HG02798 (cell line): ENCODE results near the gene RANBP1.

ENCODE experiments used
- ATAC-seq: cut with Tn5 transposase; IDR thresholded peaks from one replicate; pipeline ENCODE4 v1.9.1; 2021; ENCODE audit warnings: mild to moderate bottlenecking; ENCODE audit not compliant: unreplicated experiment, poor library complexity

RANBP1 gene

DNA sequence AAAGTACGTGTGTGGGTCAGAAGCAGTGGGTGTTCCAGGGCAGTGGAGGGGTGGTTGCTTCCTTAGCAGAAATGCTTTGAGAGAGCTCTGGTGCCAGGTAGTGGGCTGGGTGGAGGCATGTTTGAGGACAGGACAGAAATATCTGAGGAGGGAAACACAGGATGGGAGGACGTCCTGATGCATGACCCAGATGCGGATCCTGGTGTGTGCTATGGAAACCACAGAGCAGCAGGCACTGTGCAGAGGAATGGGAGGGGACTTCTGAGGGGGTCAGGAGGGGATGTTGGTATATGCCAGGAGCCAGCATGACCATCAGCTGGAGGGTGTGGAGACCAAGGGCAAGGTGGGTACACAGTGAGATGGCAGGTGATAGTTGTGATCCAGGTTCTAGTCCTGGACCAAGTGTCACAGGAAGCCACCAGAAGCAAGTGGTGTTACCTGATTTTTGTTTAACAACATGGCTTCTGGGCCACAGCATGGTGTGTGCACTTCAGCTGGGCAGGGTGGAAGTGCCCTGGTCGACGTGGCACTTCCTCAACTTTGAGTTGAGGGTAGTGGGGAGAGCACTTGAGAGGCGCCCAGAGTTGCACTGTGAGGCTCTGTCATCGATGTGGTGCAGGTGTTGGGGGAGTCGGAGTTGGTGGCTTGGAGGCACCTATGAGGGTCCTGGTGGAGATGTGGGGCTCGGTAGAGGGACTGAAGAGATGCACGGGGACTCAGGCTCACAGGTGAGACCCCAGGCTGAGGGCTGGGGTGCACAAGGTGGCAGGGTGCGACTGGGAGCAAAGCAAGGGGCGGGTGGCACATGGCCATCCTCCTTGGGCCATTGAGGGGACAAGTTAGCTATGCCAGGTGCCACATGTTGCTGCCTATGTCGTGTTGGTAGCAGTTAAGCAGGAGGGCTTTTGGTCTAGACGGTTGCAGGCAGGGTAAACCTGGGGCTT is 28.3 kb upstream of the RANBP1 start:
- no peak for ATAC-seq

DNA sequence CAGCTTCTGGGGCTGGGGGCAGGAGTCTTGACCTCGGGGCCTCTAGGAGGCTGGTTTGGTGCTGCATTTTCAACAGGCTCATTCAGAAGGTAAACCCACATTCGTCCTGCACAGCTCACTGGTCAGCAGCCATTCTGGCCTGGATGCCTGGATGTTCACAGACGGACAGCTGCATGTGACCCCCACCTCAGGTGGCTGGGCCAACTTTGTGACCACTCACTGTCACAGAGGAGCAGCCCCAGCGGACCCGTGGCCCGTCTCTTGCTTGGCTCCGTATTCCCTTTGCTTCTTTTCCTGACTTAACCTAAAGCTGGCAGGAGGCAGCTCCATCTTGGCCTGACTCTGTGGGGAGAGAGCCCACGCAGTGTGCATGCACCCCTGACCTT is 27.6 kb upstream of the RANBP1 start:
- no peak for ATAC-seq

DNA sequence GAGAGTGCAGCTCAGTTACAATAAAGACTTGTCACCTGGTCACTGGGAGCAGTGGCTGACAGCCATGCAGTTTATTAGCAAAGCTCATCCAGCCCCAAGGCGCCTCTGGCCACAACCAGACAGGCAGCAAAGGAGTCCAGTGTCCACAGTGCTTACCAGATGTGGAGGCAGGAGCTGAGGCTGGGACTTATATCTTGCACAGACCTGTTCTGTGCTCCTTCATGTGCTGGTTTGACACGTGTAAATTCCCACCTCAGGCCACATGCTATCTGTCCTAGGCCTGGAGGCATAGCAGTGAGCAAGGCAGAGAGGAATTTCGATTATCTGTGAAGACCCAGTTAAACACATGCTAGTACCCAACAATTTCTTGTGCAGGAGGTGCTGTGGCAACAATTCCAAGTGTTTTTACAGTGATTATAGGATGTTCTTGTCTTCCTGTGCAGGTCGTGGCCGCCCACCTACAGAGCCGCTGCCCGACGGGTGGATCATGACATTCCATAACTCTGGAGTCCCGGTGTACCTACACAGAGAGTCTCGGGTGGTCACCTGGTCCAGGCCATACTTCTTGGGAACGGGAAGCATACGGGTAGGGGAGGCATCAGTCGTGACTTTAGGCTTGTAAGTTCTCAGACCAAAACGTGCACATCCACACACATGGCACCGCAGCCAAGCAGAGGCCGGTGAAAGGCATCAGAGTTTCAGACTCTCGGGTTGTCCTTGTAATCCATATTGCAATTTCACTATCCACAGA is 26.5 kb upstream of the RANBP1 start:
- no peak for ATAC-seq

DNA sequence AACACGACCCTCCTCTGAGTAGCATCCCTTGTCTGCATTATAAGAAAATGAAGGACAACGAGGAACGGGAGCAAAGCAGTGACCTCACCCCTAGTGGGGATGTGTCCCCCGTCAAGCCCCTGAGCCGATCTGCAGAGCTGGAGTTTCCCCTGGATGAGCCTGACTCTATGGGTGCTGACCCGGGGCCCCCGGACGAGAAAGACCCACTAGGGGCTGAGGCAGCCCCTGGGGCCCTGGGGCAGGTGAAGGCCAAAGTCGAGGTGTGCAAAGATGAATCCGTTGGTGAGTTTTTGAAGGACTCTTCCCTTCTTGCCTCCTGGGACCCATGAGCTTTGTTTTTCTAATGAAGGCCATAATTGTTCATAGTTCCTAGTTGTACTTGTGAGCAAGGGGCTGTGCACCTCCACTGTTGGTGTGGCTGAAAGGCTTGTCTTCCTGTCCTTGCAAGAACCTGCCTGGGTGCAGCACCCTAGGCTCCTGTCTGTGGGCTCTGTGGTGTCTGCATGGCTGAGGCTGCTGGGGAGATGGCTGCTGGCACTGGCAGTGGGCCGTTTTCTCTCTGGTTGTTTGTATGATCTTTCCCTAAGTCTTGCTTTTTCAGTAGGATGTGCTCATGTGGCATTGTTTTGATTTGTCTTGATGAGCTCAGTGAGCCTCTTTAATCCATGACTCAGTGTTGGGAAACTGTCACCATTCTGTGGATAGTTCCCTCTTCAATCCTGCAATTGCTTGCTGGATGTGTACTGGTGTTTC is 25.8 kb upstream of the RANBP1 start:
- no peak for ATAC-seq

DNA sequence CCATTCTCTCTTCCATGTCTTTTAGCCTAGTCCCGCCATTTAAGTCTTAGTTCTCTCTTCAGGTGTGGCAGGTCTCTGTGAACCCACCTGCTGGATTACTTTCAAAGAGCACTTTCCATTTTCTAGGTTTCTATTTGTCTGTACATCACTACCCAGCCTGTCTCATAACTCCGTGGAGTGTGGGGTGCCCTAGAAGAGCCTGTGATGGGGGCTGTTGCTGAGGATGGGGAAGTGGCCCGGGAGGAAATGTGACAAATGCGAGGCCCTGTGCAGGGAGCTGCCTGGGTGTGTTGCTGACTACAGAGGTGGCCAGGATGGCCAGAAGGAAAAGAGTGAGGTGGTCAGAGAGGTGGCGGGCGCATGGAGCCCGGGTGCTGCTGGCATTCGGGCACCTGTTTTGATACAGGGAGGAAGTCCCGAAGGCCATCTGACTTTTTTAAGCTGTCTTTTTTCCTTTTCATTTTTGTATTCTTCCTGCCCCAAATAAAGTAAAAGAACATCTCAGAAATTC is 25.1 kb upstream of the RANBP1 start:
- no peak for ATAC-seq

DNA sequence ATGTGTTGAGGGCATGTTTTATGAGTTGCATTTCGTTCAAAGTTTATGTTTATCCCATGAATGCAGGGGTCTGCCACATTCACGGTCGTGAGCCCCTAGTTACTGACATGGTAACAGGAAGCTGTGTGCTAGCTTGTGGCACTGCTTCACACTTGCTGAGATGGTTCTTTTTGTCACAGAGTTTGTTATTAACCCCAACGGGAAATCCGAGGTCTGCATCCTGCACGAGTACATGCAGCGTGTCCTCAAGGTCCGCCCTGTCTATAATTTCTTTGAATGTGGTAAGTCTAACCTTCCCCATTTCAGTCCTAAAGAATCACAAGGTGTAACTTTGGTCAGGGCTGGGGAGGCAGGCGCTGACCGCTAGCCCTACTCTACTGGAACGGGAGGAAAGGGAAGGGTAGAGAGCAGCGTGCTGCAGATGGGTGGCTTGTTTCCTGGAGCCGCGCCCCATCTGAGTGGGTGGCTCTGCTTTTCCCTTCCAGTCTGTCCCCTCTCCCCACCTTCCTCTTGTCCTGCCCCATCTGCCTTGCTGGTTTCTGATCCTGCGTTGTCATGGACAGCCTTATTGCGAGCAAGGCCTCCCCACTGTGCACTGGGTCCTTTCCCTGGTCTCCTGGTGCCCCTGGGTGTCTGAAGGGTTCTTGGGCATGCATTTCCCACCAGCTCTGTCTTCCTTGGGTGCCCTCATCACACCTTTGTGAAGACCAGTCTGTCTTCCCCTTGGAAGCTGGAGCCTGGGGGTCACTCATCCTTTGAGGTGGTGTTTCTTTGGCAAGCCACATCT is 24.0 kb upstream of the RANBP1 start:
- ATAC-seq, result no peak

DNA sequence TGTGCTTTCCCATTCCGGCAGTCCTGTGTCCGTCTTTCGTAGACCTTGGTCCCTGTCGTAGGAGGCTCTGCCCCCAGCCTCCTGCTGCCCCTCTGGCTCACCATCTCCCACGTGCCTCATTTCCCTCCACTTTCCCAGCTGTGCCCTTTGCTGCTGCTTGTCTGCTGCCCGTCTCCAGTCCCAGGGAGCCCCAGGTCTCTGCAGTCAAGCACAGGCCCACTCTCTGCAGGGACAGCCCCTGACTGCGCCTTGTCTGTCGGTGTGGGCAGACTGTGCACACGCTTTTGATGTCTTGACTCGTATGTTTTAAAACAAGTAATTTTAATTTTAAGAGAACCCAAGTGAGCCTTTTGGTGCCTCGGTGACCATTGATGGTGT is 23.4 kb upstream of the RANBP1 start:
- no peak for ATAC-seq

DNA sequence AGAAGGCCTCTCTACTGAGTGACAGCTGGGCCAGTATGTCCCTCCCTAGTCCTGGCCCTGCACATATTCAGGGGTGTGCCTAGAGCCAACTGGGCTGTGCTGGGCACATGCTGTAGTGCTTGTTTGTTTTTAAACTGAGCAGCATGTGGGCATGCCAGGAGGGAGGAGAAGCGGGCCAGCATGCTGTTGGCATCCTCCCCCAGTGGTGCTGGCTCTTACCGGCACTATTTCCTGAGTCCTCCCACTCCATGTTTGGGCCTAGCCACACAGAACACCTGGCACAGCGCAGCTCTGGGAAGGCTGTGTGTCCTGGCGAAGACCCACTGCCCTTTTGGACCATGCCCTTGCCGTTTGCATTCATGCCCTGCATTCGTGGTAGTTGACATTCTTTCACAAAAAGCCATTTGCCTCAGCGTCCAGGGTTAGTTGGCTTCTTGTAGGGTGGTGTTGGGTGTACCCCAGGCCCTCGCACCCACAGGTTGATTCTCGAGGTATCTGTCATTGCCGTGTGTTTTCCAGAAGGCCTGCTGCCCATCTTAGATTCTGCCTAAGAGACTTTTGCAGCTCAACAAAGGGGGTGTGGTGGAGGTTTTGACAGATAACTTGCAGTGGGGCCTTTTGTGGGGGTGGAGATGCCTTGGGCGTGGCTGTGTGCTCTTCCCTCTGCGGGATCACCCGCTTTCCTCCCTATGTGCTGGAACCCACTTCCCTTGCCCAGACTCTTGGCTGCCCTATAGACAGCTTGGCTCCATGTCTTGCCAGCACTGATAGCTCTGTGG is 22.3 kb upstream of the RANBP1 start:
- ATAC-seq, result no peak

DNA sequence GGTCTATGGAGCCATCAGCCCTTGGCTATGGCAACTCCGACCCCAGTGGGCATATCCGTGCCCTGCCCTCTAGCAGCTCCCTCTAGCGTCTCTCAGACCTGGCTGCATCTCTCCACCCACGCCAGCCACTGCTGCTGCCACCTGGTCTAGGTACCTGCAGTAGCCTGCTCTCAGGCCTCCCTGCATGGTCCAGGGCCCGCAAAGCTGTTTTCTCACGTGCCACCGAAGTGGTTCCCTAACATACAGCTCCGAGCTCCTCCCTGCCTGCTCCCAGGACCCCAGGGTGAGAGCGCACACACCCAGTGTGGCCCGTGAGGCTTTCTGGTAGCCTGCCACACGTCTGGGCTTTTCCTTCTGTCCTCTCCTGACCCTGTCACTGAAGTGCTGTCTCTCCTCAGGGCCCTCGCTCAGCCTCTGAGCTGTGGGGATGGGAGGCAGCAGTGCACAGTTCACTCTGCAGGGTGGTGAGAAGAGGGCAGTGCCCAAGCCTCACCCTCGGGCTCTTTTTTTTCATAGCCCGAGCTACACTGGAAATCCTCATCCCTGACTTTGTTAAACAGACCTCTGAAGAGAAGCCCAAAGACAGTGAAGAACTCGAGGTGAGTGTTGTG is 21.6 kb upstream of the RANBP1 start:
- ATAC-seq, result no peak

DNA sequence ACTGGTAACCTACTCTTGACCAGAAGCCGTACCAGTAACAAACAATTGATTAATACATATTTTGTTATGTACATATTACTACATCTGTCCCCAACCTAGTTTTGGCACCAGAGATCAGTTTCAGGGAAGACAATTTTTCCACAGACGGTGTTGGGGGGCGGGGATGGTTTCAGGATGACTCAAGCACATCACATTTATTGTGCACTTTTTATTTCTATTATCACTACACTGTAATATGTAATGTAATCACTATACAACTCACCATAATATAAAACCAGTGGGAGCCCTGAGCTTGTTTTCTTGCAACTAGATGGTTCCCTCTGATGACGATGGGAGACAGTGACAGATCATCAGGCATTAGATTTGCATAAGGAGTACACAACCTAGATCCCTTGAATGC is 20.4 kb upstream of the RANBP1 start:
- no peak for ATAC-seq

DNA sequence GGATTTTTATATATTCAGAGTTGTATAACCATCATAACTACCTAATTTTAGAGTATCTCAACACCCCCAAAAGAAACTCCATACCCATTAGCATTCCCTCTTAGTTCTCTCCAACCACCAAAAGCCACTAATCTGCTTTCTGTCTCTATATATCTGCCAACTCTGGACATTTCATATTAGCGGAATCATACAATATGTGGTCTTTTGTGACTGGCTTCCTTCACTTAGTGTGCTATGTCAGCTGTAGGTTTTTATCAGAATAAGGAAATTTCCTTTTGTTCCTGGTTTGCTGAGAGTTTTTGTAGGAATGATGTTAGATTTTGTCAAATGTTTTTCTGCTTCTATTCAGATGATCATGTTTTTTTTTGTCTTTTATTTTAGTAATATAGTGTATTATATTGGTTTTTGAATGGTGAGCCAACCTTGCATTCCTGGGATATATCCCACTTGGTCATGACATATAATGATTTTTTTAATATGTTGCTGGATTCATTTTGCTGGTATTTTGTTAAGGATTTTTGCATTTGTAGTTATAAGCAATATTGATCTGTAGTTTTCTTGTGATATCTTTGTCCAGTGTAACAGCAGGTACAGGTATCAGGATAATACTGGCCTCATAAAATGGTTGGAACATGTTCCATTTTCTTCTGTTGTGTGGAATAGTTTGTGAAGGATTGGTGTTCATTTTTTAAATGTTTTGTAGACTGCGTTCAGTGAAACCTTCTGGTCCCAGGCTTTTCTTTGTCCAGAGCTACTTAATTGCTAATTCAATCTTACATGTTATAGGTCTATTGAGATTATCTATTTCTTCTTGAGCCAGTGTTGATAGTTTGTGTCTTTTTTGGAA is 19.1 kb upstream of the RANBP1 start:
- no peak for ATAC-seq

DNA sequence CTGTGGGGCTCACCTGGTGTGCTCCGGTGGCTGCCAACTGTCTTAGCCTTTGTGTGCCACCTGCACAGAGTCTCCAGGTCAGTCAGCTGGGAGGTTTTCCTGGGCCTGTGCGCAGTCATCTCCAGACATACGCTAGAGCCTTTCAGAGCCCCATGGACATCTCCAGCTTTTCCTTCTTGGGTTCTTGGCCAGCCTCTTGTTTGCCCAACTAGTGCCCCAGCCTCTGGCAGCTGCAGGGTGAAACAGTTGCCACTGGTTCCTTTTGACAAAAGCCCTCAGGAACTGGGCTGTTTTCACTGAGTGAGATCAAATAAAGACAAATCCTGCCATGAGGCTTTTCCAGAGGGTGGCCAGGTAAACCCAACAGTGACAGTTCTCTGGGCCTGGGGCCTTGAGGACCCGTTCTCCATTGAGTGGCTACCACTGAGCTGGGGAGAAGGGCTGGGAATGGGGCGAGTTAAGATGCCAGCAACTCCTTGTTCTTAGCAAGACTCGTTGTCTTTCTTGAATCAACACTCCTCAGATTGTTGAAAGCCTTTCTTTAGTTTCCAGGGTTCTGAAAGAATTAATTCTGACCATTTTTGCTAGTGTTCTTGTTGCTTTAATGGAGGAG is 16.7 kb upstream of the RANBP1 start:
- no peak for ATAC-seq

DNA sequence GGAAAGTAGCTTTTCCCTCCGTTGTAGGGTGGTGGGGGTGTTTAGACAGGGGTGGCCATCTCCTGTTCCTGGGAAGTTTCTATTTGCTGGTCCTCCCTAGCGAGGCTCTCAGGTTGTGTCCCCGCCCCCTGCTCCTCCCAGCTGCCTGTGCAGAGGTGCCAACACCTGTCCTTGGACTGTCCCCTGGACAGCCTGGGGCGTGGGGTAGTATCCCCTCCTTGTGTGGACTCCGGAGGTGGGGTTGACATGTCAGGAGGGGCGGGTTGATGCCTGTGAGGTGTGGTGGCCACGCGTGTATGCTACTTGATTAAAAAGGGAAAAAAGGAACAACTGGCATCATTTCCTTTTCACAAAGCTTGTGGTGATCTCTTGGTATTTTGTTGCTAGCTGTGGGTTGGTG is 14.3 kb upstream of the RANBP1 start:
- no peak for ATAC-seq

DNA sequence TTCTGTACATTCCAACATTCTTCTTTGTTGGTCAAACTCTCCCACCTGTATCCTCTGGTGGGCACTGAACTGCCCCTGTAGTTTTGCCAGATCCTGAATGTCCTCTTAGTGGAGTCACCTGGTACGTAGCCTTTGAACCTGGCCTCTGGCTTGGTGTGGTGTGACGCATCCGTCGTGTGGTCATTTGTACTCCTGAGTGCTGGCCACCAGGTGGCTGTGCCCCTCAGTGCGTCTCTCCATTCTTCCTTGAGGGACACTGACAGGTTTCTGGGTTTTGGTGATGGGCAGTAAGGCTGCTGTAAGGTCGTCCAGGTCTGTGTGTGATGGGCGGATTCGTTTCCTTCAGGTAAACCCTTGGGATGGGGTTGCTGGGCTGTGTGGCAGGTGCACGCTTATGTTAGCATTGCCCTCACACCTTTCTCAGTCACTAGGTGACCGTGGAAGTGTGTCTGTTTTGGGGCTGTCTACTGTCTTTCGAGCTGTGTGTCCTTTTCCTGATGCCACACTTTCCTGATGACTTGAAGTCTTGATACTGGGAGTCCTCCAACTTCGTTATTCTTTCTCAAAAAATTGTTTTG is 13.6 kb upstream of the RANBP1 start:
- ATAC-seq, result no peak

DNA sequence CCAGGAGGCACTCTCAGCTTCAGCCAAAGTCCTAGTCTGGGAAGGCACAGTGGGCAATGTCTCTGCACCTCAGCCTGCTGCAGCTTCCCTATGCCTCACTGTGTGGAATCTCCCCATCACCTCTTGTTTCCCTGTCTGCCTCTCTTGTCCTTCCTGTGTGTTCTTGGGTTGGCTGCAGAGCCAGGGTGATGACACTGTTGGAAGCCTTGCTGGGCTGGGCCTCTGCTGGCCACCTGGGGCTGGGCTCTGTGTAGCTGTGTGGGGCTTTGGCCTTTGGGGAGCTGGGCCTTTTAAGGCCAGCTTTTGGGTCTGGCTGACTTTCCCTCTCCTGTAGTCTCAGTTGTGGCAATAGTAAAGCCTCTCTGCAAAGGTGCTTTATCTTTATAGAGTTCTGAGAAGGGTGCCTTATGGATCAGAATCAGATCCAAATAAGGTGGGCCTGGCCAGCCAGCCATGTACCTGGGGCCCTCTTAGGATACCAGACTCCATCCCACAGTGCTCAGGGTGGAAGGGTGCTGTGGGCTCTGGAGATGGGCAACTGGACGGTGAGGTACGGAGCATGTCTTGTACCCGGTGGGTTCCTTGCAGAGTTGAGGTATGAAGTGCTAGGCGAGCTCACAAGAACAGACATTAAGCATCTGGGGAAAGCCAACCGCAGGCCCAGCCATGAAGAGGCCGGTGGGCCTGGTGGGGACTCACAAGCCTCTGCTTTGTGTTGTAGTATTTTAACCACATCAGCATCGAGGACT is 10.3 kb upstream of the RANBP1 start:
- no peak for ATAC-seq

DNA sequence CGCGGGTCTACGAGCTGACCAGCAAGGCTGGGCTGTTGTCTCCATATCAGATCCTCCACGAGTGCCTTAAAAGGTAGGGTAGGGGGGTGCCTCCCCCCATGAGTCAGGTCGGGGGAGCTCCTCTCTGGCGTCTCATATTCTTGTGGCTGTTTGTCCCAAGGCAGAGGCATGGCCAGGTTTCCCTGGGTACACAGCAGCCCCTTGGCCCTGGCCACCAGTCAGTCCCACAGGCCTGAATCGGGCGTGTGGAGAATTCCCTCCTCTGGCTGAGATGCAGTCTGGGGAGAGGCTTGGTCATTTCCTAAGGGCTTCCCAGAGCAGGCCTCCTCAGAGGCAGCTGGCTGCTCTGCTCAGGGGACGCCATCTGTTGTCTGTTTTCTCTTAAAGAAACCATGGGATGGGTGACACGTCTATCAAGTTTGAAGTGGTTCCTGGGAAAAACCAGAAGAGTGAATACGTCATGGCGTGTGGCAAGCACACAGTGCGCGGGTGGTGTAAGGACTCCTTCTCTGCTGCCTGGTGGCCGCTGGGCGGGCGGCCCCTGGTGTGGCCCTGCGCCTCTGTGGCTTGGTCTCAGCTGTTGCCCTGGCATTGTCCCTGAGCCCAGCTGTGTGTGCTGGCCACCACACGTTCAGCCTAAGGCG is 9.6 kb upstream of the RANBP1 start:
- no peak for ATAC-seq
